ENCODE measurements around the gene TPK1.

DNA sequence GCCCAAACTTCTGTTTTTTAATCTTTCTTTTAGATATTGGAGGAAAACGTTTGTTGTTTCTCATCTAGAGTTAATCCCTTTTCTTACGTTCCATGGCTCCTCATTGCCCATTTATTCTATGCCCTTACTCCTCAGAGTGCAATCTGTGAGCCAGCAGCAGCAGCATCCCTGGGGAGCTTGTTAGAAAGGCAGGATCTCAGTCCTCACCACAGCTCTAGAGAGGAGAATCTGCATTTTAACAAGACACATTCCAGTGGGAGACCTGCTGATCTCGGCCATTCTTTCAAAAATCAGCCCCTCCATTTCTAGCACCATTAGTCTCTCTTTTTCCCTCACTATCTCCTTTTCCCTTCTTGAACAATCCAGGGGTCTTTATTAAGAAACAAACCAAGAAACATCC lies 348.0 kb downstream of the TPK1 start:
- TF ChIP-seq, protein P1, sequence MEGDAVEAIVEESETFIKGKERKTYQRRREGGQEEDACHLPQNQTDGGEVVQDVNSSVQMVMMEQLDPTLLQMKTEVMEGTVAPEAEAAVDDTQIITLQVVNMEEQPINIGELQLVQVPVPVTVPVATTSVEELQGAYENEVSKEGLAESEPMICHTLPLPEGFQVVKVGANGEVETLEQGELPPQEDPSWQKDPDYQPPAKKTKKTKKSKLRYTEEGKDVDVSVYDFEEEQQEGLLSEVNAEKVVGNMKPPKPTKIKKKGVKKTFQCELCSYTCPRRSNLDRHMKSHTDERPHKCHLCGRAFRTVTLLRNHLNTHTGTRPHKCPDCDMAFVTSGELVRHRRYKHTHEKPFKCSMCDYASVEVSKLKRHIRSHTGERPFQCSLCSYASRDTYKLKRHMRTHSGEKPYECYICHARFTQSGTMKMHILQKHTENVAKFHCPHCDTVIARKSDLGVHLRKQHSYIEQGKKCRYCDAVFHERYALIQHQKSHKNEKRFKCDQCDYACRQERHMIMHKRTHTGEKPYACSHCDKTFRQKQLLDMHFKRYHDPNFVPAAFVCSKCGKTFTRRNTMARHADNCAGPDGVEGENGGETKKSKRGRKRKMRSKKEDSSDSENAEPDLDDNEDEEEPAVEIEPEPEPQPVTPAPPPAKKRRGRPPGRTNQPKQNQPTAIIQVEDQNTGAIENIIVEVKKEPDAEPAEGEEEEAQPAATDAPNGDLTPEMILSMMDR (conservative IDR thresholded peaks at IDR 0.05; ENCODE audit: low read depth, low read length) = no peak
- TF ChIP-seq, protein P2, sequence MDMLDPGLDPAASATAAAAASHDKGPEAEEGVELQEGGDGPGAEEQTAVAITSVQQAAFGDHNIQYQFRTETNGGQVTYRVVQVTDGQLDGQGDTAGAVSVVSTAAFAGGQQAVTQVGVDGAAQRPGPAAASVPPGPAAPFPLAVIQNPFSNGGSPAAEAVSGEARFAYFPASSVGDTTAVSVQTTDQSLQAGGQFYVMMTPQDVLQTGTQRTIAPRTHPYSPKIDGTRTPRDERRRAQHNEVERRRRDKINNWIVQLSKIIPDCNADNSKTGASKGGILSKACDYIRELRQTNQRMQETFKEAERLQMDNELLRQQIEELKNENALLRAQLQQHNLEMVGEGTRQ (IDR thresholded peaks at IDR 0.05; ENCODE audit: low read depth, low read length) = no peak
- TF ChIP-seq FOS (IDR thresholded peaks at IDR 0.05; ENCODE audit: low read depth, low read length) = no peak
- TF ChIP-seq POLR2A (IDR thresholded peaks at IDR 0.05; ENCODE audit: low read depth, low read length) = no peak
- TF ChIP-seq MXI1 (IDR thresholded peaks at IDR 0.05; ENCODE audit: borderline replicate concordance, low read depth, low read length) = no peak
- TF ChIP-seq CHD1 (IDR thresholded peaks at IDR 0.05; ENCODE audit: low read depth, low read length) = no peak
- no peak for TF ChIP-seq MAZ (IDR thresholded peaks at IDR 0.05; ENCODE audit: borderline replicate concordance, low read depth, low read length)
- TF ChIP-seq, protein P3, sequence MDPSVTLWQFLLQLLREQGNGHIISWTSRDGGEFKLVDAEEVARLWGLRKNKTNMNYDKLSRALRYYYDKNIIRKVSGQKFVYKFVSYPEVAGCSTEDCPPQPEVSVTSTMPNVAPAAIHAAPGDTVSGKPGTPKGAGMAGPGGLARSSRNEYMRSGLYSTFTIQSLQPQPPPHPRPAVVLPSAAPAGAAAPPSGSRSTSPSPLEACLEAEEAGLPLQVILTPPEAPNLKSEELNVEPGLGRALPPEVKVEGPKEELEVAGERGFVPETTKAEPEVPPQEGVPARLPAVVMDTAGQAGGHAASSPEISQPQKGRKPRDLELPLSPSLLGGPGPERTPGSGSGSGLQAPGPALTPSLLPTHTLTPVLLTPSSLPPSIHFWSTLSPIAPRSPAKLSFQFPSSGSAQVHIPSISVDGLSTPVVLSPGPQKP (IDR thresholded peaks at IDR 0.05; ENCODE audit: borderline replicate concordance, low read depth, low read length) = no peak
- no peak for TF ChIP-seq CEBPB (IDR thresholded peaks at IDR 0.05; ENCODE audit: low read depth, low read length)
- no peak for TF ChIP-seq RFX5 (IDR thresholded peaks at IDR 0.05; ENCODE audit: low read depth, low read length)
- no peak for TF ChIP-seq RAD21 (IDR thresholded peaks at IDR 0.05; ENCODE audit: low read length)
- TF ChIP-seq MAFK (IDR thresholded peaks at IDR 0.05; ENCODE audit: low read depth, low read length) = no peak
- TF ChIP-seq NFE2L2 (IDR thresholded peaks at IDR 0.05; ENCODE audit: low read depth, low read length) = no peak
